Measurements from ENCODE around the gene SCFD1. TPM values are rescaled to one million over a fixed set of nuclear protein-coding genes. Genes with fewer than 3 reads are reported as not detected.
"Not testable (repeated sequence)": the region's sequence is repeated elsewhere in the genome, so short reads cannot be mapped to it uniquely, and the experiment has no call there.

Gene SCFD1
- polyA plus RNA-seq, 1 donor: 106 TPM

DNA sequence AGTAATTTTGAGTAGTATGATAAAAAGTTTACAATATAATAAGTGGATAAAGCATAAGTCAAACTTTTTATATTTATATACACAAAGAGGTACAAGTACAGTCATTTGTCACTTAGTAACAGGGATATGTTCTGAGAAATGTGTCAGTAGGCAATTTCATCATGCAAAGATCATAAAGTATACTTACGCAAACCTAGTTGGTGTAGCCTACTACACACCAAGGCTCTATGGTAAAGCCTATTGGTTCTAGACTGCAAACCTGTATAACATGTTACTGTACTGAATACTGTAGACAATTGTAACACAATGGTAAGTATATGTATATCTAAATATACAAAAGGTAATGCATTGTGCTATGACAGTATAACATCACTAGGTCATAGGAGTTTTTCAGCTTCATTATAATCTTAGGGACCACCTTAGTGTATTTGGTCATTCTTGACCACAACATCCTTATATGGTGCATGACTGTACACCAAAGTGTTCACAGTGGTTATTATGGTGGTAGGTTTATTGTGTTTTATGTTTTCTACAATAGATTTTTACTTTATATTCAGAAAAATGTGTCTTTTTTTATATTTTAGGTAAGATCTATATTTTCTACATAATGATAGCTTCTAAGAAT lies 14.9 kb upstream of the SCFD1 start:
- no peak for DNase-seq

GRCh38 chr14:30608533-30609006 lies 13.5 kb upstream of the SCFD1 start:
- DNase-seq: no peak

DNA sequence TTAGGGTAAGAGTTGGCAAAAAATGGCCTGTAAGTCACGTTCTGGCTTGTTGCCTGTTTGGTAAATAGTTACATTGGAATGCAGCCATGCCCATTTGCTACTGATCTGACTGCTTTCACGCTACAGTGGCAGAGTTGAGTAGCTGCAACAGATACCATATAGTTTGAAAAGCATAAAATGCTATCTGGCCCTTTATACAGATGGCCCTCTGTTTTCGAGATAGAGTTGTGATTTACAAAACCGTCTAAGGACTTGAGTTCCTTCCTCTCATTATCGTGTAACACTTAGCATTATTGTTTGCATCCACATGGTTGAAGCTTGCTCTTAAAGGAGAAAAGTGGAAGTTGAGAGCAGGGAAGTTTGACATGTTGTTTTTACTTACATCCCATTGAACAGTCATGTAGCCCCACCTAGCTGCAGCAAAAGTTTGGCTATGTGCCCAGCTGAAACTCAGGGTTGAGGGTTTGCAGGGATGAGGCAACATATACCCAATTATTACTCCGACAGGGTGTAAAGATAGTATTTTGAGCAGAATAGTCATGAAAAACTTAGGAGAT lies 11.3 kb upstream of the SCFD1 start:
- DNase-seq: no peak

DNA sequence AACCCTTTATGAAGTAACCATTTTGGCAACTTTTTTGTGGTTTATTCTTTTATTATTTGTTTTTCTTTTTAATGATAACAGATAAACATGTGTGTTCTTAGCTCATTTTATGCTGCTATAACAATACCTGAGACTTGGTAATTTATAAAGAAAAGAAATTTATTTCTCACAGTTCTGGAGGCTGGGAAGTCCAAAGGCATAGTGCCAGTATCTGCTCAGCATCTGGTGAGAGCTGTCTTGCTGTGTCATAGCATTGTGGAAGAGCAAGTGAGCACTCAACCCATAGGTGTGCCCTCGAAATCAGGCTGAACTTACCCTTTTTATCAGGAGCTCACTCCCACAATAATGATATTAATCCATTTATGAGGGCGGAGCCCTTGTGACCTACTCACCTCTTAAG lies 8.0 kb upstream of the SCFD1 start:
- no peak for DNase-seq

DNA sequence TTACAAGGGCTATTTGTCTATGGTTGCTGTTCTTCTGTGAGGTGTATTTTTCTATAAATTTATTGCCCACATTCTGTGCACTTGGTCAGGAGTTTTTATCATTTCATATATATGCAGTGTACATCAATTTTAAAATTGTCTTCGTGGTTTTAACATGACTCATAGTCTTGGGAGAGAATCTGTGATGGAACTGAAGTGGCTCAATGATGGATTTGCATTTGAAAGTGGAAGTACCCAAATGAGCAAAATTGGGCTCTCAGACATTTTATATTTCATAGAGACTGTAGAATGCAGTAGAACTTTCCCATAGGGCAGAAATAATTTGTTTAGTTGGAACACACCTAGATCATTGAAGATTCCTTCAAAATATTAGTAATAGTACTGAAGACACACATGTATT lies 1.9 kb upstream of the SCFD1 start:
- DNase-seq: no peak

GRCh38 chr14:30621354-30621939 lies 672 bp upstream of the SCFD1 start:
- no peak for DNase-seq

GRCh38 chr14:30623412-30624131 lies 1.5 kb downstream of the SCFD1 start:
- DNase-seq: no peak

DNA sequence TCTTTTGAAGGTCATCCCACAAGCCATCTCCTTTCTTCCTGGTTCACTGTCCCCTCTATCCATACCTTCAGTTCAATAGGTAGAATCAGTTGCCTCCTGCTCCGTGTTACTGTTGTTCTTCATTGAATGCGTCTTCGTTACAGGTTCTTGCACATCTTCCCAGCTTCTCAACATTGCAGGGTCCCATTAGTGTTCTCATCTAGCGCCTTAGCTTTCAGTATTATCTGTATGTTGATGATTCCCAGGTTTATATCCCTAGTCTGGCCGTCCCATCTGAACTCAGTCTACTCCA lies 2.0 kb downstream of the SCFD1 start:
- no peak for DNase-seq

GRCh38 chr14:30625533-30625932 lies 3.4 kb downstream of the SCFD1 start:
- DNase-seq: no peak

GRCh38 chr14:30629432-30629831 lies 7.3 kb downstream of the SCFD1 start:
- not testable (repeated sequence) for DNase-seq

DNA sequence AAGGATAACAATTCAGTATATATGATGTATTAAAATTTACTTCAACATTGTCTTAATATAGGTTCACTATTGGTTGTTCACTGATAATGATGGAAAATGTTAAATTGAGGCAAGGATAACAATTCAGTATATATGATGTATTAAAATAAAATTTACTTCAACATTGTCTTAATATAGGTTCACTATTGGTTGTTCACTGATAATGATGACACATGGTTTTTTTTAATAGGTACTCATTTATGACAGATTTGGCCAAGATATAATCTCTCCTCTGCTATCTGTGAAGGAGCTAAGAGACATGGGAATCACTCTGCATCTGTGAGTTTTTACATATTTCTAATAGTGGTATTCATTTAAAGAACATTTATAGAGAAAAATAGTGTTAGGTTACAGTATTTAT lies 8.1 kb downstream of the SCFD1 start:
- no peak for DNase-seq

DNA sequence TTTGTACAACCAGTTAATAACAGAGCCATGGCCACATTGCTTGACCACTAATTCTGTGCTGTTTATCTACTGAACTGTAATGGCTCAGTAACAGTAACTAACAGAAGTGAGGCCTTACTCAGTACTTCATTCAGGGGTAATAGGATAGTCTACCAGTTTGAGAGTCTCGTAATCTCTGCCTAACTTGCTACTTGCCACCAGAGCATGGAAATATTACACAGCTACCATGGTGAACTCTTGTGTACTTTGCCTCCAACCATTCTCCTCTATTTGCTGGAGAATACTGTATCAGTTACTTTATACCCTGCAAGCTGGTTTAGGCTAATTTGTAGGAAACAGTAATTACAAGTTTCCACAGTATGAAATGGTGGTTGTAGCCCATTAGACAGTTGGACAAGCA lies 10.6 kb downstream of the SCFD1 start:
- no peak for DNase-seq

DNA sequence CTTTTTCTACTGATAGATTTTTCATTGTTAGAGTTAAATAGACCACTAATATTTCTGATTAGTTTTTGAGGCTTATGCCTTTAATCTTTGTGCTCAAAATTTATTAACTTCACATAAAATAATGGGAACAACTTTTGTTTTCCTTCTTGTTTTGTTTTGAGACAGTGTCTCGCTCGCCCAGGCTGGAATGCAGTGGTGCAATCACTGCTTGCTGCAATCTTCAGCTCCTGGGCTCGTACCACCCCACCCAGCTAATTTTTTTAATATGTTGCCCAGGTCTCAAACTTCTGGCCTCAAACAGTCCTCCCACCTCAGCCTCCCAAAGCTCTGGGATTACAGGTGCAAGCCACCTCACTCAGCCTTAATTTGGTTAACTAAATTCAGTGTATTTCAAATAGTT lies 16.8 kb downstream of the SCFD1 start:
- no peak for DNase-seq

DNA sequence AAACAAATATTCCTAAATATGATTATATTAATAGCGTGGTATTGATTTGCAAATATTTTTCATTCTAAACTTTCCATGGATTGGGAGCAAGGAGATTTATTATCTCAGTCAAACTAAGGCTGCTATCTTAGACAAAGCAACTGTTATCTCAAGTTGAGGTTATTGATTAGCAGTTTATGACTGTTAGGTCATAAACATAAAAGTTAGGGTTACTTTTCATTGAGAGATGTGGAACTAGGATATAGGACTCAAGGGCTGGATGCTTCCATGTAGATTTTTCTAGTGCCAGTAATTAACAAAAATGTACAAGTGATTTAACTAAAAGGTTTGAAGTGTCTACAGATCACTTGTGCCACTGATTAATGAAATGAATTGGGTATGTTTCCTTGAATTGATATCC lies 19.1 kb downstream of the SCFD1 start:
- DNase-seq: no peak

- DNase-seq: not testable (repeated sequence)
These were observed 22.3 kb downstream of the SCFD1 start for GRCh38 chr14:30644462-30644861.

DNA sequence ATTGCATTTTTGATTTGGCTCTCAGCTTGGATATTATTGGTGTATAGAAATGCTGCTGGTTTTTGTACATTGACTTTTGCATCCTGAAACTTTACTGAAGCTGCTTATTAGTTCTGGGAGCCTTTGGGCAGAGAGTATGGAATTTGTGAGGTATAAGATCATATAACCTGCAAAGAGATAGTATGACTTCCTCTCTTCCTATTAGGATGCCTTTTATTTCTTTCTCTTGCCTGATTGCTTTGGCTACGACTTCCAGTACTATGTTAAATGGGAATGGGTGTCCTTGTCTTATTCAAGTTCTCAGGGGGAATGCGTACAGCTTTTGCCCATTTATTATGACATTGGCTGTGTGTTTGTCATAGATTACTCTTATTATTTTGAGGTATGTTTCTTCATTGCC lies 23.5 kb downstream of the SCFD1 start:
- DNase-seq: no peak

DNA sequence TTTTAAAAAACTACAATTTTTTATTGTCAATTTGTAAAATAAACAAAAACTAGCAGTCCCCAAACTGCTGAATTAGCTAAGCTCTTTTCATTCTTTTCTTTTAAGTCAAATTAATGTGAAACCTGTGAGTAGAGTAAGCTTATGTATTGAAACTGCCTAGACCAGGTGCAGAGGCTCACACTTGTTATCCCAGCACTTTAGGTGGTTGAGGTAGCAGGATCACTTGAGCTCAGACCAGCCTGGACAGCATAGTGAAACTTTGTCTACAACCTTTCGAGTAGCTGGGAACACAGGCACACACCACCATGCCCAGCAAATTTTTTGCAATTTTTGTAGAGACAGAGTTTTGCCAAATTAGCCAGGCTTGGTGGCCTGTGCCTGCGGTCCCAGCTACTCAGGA lies 26.4 kb downstream of the SCFD1 start:
- DNase-seq: no peak

DNA sequence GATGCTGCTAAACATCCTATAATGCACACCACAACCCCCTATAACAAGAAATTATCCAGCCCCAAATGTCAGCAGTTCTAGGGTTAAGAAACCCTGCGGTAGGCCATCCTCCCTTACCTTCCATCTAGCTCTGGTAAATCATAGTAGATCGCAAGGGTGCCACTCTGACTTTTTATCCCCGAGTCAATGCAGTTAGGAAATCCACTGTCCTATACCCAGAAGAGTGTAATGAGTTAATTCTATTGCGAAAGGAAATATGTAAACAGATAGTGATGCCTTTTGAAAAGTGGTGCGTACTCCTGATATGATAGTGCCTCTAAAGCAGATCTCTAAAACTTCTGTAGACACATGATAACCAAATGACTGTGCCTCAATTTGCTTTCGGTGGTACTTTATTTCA lies 29.8 kb downstream of the SCFD1 start:
- DNase-seq: no peak

- DNase-seq: no peak
These were observed 33.0 kb downstream of the SCFD1 start for GRCh38 chr14:30655124-30655523.

GRCh38 chr14:30655658-30656057 lies 33.5 kb downstream of the SCFD1 start:
- no peak for DNase-seq

DNA sequence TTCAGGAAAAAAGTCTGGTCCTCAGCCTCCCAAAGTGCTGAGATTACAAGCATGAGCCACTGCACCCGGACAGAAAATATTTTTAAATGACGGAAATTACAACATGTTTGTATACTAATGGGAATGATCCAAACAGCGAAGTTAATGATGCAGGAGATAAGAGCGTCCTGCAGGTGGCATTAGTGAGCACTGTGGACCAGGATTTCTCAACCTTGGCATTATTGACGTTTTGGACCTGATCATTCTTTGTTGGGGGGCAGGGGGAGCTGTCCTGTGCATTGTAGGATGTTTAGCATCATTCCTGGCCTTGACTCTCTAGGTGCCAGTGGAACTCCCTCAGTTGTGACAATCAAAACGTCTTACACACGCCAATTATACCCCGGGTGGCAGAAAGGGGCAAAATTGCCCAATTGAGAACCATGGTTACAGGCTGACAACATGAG lies 34.1 kb downstream of the SCFD1 start:
- DNase-seq: peak; percentile 7

DNA sequence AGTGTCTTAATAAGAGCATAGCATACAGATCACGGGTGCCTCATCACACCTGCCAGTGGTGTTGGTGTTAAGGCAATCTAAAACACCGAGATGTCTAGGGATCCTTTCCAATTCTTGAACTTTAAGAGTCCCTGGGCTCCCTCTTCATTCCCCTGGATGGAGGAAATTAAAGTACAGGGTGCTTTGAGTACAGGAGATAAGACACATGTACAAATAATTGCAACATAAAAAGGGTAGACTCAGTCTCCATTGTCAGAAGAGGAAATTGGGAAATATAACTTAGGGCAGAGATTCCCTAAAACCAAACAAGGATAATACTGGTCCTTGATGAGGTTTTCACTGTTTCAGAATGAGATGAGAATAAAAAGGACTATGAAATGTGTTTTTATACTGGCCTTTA lies 34.9 kb downstream of the SCFD1 start:
- no peak for DNase-seq

- DNase-seq: peak; percentile 1
These were observed 35.6 kb downstream of the SCFD1 start for GRCh38 chr14:30657606-30658163.
